CD4-positive, CD25-positive, alpha-beta regulatory T cell (primary cell): ENCODE results near the gene GAREM1. TPM values are rescaled to one million over a fixed set of nuclear protein-coding genes. Genes with fewer than 3 reads are reported as not detected.

Source experiments
- ATAC-seq, 2 donors: fragments of 150-1000 bp; cut with Tn5 transposase; one replicate each; pipeline ENCODE4 v1.10.0; 2021; ENCODE audit warnings: low read depth in 2 of 2, moderate number of reproducible peaks in 2 of 2, moderate library complexity in 1 of 2
- DNase-seq, 3 donors: peaks; one replicate each; pipeline versions ENCODE4 v3.0.0 to v3.0.0-alpha.2; 2012 to 2022; ENCODE audit warnings: mixed read lengths in 1 of 3
- H3K27ac ChIP-seq: one replicate; pipeline ENCODE4 v1.7.0; 2013; ENCODE audit warnings: mild to moderate bottlenecking, low read length; ENCODE audit not compliant: insufficient read depth, poor library complexity, severe bottlenecking
- H3K27me3 ChIP-seq: one replicate; pipeline ENCODE4 v1.7.0; 2013; ENCODE audit warnings: low read length; ENCODE audit not compliant: control insufficient read depth, insufficient read depth
- H3K36me3 ChIP-seq: one replicate; pipeline ENCODE4 v1.7.0; 2013; ENCODE audit warnings: mild to moderate bottlenecking, low read length, moderate library complexity; ENCODE audit not compliant: control insufficient read depth, insufficient read depth
- H3K4me1 ChIP-seq: 2 replicates; pipeline ENCODE4 v1.7.0; 2013; ENCODE audit warnings: mild to moderate bottlenecking, low read length; ENCODE audit not compliant: insufficient read depth, control insufficient read depth, poor library complexity, severe bottlenecking
- H3K4me3 ChIP-seq: one replicate; pipeline ENCODE4 v1.7.0; 2013; ENCODE audit warnings: low read depth, mild to moderate bottlenecking, low read length, moderate library complexity
- H3K9me3 ChIP-seq, 2 experiments: 1 replicate in 1 of 2; 2 replicates in 1 of 2; pipeline ENCODE4 v1.7.0; 2013; ENCODE audit warnings: low read length in 2 of 2, mild to moderate bottlenecking in 1 of 2, moderate library complexity in 1 of 2; ENCODE audit not compliant: control insufficient read depth in 2 of 2
- H3K27ac Mint-ChIP-seq, 3 donors: one replicate each; pipeline ENCODE4 v1.8.0; 2020 to 2022; ENCODE audit warnings: mild to moderate bottlenecking in 3 of 3, mixed read lengths in 3 of 3, moderate library complexity in 2 of 3
- H3K27me3 Mint-ChIP-seq: one replicate; pipeline ENCODE4 v1.8.0; 2022; ENCODE audit warnings: mild to moderate bottlenecking, mixed read lengths
- H3K36me3 Mint-ChIP-seq: one replicate; pipeline ENCODE4 v1.8.0; 2020; ENCODE audit warnings: mixed read lengths
- H3K4me1 Mint-ChIP-seq, 4 donors: one replicate each; pipeline ENCODE4 v1.8.0; 2020 to 2022; ENCODE audit warnings: mixed read lengths in 4 of 4, mild to moderate bottlenecking in 1 of 4
- H3K4me3 Mint-ChIP-seq, 4 donors: one replicate each; pipeline ENCODE4 v1.8.0; 2020 to 2022; ENCODE audit warnings: mild to moderate bottlenecking in 4 of 4, mixed read lengths in 4 of 4, moderate library complexity in 3 of 4
- H3K9me3 Mint-ChIP-seq, 7 donors: one replicate each; pipeline ENCODE4 v1.8.0; 2020 to 2022; ENCODE audit warnings: mixed read lengths in 7 of 7, mild to moderate bottlenecking in 3 of 7, moderate library complexity in 2 of 7
- polyA plus RNA-seq, 4 donors: library from polyadenylated mRNA; unstranded; fragments of 300-500 nt; fragmentation: Illumina TruSeq; gene quantifications; one replicate each; pipeline ENCODE4 v1.2.3, GENCODE V29; 2021
- total RNA-seq: library from RNA; stranded (reverse); gene quantifications from one replicate; pipeline ENCODE4 v1.2.3, GENCODE V29; 2022

Gene GAREM1
- total and polyA plus RNA-seq, 5 donors from 2014 or later: 0.05 to 0.91 TPM; not detected in 3

DNA sequence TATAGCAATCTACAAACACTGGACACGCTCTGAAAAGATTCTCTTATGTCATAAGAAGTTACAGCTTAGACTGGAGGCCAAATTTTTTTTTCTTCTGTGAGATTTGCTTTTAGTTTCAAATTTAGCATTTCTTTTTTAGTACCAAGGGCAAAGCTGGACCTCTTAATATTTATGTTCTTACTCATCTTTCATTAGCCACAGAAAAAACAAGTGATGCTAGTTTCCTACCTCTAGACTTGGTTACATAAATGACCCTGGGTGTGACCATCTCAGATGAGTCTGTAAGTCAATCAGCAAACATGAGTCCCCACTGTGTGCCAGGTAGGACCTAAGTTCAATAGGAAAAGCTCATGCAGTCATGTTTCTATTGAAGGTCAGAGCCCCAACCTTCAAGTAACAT lies 186.4 kb downstream of the GAREM1 start:
- Mint-ChIP-seq H3K27ac (no peak overlapping the region), H3K4me3 (no peak overlapping the region), H3K9me3 (no peaks in the 10 kb centered on the region), H3K27me3 (peaks cover 8% of the 10 kb centered on the region), H3K36me3 (no peaks in the 10 kb centered on the region), H3K4me1 (no peaks in the 10 kb centered on the region)
- DNase-seq (no peak), ATAC-seq (no peak)
- H3K4me1 ChIP-seq: no peaks in the 10 kb centered on the region
- H3K27ac ChIP-seq: no peak overlapping the region
- H3K9me3 ChIP-seq: no peaks in the 10 kb centered on the region
- no peaks in the 10 kb centered on the region for H3K36me3 ChIP-seq
- no peaks in the 10 kb centered on the region for H3K27me3 ChIP-seq
- no peak overlapping the region for H3K4me3 ChIP-seq

DNA sequence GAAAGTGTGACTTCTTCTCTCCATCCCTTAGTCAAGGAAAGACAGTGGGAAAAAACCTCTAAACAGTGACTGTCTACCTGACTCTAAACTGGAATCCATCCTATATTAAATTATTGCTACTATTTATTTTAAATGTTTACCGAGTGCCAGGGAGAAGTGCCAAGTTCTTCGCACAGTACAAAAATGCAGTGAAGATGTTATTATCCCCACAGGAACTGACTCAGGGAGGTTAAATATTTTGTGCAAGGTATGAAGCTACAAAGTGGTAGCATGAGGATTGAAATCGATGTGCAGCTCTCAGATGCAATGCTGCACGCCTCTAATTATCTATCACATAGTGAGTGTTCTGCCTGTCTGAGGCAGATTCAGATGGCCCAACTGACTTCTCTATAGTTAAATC lies 189.8 kb downstream of the GAREM1 start:
- Histone ChIP-seq H3K27me3 (peaks cover 2% of the 10 kb centered on the region), H3K27ac (no peak overlapping the region), H3K36me3 (no peaks in the 10 kb centered on the region), H3K9me3 (no peaks in the 10 kb centered on the region), H3K4me3 (no peak overlapping the region), H3K4me1 (no peaks in the 10 kb centered on the region)
- Mint-ChIP-seq H3K9me3 (no peaks in the 10 kb centered on the region), H3K27me3 (no peaks in the 10 kb centered on the region), H3K27ac (no peak overlapping the region), H3K4me1 (no peaks in the 10 kb centered on the region), H3K36me3 (no peaks in the 10 kb centered on the region), H3K4me3 (no peak overlapping the region)
- ATAC-seq: no peak
- no peak for DNase-seq

DNA sequence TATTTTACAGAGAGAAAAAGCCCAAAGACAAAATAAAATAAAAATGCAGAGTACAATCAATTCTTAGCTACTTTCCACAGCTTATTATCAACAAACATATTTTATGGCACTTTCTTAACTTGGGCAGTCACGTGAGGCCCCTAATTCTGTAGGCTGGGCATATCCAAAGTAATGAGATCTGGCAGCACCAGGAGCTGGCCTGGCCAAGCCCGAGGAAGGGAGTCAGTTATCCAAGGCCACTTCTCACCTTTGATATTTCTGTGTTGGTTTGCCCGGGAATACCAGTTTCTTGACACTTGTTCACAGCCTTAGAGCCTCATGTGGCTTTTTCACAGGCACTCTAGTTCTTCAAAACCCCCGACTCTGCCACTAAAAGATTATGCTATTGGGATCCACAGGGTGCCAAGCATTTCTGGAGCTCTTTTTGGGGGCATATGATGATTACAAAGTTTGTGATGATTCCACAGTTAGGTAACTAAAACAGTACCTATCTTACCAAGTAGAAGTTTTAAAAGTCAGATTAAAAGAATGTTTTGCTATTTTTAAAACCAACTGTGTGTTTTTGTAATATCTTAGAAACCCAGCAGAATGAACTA lies 190.4 kb downstream of the GAREM1 start:
- no peaks in the 10 kb centered on the region for H3K4me1 Mint-ChIP-seq
- peaks cover 2% of the 10 kb centered on the region for H3K27me3 ChIP-seq
- DNase-seq (no peak), ATAC-seq (no peak)
- H3K27me3 Mint-ChIP-seq: no peaks in the 10 kb centered on the region
- H3K9me3 ChIP-seq: no peaks in the 10 kb centered on the region
- no peak overlapping the region for H3K27ac ChIP-seq
- H3K36me3 ChIP-seq: no peaks in the 10 kb centered on the region
- H3K4me3 Mint-ChIP-seq: no peak overlapping the region
- H3K4me1 ChIP-seq: no peaks in the 10 kb centered on the region
- H3K36me3 Mint-ChIP-seq: no peaks in the 10 kb centered on the region
- H3K27ac Mint-ChIP-seq: no peak overlapping the region
- H3K4me3 ChIP-seq: no peak overlapping the region
- no peaks in the 10 kb centered on the region for H3K9me3 Mint-ChIP-seq

DNA sequence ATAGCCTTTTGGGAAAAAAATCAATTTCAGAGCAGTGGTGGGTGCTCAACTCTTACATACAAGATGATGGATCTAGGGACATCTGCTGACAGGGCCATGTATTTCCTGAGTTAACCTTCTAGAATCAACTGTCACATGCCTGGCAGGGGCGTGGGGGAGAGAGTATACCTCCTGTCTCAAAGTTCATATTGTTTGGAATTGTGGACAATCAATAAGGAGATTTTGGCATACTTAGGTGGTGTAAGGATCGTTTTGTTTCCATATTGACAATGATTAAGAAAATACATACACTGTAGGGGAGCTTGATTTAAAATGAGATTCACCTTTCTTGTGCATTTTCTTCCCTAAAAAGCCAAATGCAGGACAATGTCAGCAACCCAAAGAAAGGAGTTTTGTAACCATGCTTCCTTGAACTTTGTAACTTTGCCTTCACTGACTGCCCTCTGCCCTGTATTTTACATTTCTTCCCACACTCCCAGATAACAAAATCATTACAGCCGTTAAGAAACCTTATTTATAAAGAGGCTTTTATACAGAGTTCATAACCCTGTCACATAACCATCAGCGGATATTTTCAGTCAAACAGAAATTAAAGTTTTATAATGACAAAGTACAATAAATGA lies 192.4 kb downstream of the GAREM1 start:
- H3K4me3 ChIP-seq: no peak overlapping the region
- H3K9me3 ChIP-seq: no peaks in the 10 kb centered on the region
- Mint-ChIP-seq H3K27ac (no peak overlapping the region), H3K4me1 (no peaks in the 10 kb centered on the region), H3K4me3 (no peak overlapping the region), H3K9me3 (no peaks in the 10 kb centered on the region), H3K36me3 (no peaks in the 10 kb centered on the region), H3K27me3 (peaks cover 3% of the 10 kb centered on the region)
- peaks cover 2% of the 10 kb centered on the region for H3K27me3 ChIP-seq
- no peaks in the 10 kb centered on the region for H3K36me3 ChIP-seq
- no peaks in the 10 kb centered on the region for H3K4me1 ChIP-seq
- ATAC-seq (no peak), DNase-seq (no peak)
- H3K27ac ChIP-seq: no peak overlapping the region

DNA sequence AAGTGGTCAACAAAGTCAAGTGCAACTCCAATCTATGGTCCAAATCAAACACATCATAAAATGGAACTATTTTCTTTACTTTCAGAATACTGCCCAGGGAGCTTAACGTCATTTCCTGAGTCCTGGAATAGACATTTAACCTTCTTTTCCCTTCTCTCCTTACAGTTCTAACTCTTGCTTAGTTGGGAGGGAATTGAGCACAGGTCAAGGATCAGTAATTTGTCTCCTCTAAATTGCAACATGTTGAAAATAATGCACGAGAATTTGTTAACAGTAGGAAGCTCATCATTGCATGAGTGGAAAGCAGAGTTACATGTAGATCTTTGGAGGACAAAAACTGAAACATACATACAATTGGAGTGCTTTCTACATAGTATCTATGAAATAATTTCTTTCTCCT lies 193.1 kb downstream of the GAREM1 start:
- ATAC-seq: no peak
- Histone ChIP-seq H3K27ac (no peak overlapping the region), H3K9me3 (no peaks in the 10 kb centered on the region), H3K27me3 (peaks cover 2% of the 10 kb centered on the region), H3K4me3 (no peak overlapping the region), H3K36me3 (no peaks in the 10 kb centered on the region), H3K4me1 (no peaks in the 10 kb centered on the region)
- Mint-ChIP-seq H3K4me3 (no peak overlapping the region), H3K27me3 (peaks cover 4% of the 10 kb centered on the region), H3K36me3 (no peaks in the 10 kb centered on the region), H3K27ac (no peak overlapping the region), H3K4me1 (no peaks in the 10 kb centered on the region), H3K9me3 (no peaks in the 10 kb centered on the region)
- no peak for DNase-seq

DNA sequence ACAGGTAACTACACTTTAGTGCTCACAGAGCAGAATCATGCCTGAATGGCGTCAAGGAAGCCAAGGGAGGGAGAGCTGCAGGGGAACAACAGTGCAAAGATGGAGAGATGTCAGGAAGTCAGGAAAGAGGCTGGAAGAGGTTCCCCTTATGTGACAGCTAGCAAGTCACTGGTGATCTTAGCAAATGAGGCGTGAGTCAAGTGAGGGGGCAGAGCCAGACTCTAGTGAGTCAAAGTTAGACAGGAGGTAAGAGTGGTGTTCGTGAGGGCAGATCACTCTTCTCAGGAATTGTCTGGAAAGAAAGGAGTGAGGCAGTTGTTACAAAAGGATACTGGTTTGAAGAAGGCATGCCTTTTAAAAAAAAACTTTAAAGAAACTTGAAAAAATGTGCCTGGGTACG lies 193.8 kb downstream of the GAREM1 start:
- Mint-ChIP-seq H3K36me3 (no peaks in the 10 kb centered on the region), H3K27me3 (peaks cover 4% of the 10 kb centered on the region), H3K4me1 (no peaks in the 10 kb centered on the region), H3K4me3 (no peak overlapping the region), H3K9me3 (no peaks in the 10 kb centered on the region), H3K27ac (no peak overlapping the region)
- Histone ChIP-seq H3K4me3 (no peak overlapping the region), H3K27ac (no peak overlapping the region), H3K36me3 (no peaks in the 10 kb centered on the region), H3K27me3 (peaks cover 2% of the 10 kb centered on the region), H3K9me3 (no peaks in the 10 kb centered on the region), H3K4me1 (no peaks in the 10 kb centered on the region)
- ATAC-seq: no peak
- DNase-seq: no peak

DNA sequence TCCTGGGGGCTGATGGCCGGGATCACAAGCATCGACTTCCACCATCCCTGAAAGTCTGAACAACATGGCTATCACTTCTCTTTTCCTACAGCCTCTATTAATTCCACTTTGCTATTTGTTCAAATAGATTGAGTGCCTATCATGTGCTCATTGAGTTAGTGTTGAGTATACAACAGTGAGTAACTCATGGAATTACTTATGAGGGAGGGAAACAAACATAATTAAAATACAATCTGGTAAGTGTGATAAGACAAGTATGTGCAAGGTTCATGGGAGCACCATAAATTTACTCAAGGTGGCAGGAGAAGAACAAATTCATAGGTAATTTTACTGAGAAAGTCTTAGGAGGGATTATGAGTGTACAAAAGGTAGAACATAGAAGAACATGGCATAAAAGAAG lies 194.4 kb downstream of the GAREM1 start:
- peaks cover 2% of the 10 kb centered on the region for H3K27me3 ChIP-seq
- Mint-ChIP-seq H3K27ac (no peak overlapping the region), H3K4me1 (no peaks in the 10 kb centered on the region), H3K4me3 (no peak overlapping the region), H3K36me3 (no peaks in the 10 kb centered on the region), H3K9me3 (no peaks in the 10 kb centered on the region), H3K27me3 (peaks cover 4% of the 10 kb centered on the region)
- no peaks in the 10 kb centered on the region for H3K4me1 ChIP-seq
- H3K9me3 ChIP-seq: no peaks in the 10 kb centered on the region
- ATAC-seq (no peak), DNase-seq (no peak)
- no peak overlapping the region for H3K4me3 ChIP-seq
- H3K27ac ChIP-seq: no peak overlapping the region
- no peaks in the 10 kb centered on the region for H3K36me3 ChIP-seq

DNA sequence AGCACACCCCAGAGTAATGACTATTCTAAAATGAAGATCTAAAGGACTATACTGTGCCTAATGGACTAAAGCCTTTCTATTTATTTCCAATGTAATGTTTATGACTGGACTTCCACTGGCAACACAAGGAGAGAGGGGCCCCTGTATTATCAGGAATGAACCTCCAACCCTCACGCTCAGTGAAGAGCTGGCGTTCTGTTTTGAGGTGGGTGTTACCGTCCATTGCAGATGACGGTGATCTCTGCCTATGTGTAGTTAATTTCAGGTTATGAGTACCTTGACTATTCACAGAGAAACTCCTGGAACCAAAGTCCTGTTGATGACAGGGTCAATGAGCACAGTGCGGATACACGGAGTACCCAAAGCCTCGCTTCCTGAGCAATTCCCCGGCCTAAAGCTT lies 195.5 kb downstream of the GAREM1 start:
- Mint-ChIP-seq H3K27me3 (peaks cover 4% of the 10 kb centered on the region), H3K4me1 (no peaks in the 10 kb centered on the region), H3K27ac (no peak overlapping the region), H3K36me3 (no peaks in the 10 kb centered on the region), H3K9me3 (no peaks in the 10 kb centered on the region), H3K4me3 (no peak overlapping the region)
- no peak for DNase-seq
- ATAC-seq: no peak
- no peak overlapping the region for H3K27ac ChIP-seq
- peaks cover 2% of the 10 kb centered on the region for H3K27me3 ChIP-seq
- H3K36me3 ChIP-seq: no peaks in the 10 kb centered on the region
- no peak overlapping the region for H3K4me3 ChIP-seq
- H3K4me1 ChIP-seq: no peaks in the 10 kb centered on the region
- no peaks in the 10 kb centered on the region for H3K9me3 ChIP-seq
